ENCODE results near the gene KLHL4.
"Not testable (repeated sequence)": the region's sequence is repeated elsewhere in the genome, so short reads cannot be mapped to it uniquely, and the experiment has no call there.

The KLHL4 gene

DNA sequence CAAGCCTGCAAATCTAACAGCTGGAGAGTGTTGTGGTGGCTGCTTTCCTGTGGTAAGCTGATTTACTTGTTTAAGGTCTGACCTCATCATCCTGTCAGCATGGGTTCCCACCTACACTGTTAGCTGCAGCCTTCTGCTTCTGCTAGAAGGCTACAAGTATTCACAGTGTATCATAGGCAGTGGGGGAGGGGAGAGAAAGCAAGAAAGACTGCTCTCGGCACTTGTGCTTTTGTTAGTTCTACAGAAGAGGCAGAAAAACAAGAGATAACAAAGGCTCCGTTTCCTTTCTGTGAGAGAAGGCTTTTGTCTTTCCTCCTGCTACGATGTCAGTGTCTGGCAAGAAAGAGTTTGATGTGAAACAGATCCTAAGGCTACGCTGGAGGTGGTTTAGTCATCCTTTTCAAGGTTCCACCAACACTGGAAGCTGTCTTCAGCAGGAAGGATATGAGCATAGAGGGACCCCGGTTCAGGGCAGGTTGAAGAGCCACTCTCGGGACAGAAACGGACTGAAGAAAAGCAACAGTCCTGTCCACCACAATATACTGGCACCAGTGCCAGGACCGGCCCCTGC, at the start of gene KLHL4:
TSS of gene KLHL4 (plus strand) at position 232 of the 571 bp plus-strand sequence. CDS start at position 324, 92 bp downstream.
- no peak for DNase-seq (ENCODE audit: low read depth in 2 of 2)

DNA sequence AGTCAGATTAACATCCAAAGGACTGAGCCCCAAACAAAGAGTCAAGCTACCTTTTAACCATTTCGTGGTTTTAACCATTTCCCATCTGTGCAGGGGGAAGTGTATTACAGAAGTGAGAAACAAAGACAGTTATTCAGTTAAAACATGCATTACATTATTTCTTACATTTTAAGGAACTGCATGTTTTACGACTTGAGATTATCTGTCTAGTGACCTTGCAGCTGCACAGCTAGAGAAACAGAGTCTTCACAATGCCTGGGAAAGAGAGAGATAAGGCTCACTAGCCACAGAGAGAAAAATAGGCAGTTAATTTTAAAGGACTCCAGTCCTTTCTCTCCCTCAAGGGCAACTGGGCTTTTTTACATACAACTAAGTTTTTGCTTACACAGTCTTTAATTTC, 48.7 kb upstream of the KLHL4 start:
- no peak for DNase-seq (ENCODE audit: low read depth in 2 of 2)

DNA sequence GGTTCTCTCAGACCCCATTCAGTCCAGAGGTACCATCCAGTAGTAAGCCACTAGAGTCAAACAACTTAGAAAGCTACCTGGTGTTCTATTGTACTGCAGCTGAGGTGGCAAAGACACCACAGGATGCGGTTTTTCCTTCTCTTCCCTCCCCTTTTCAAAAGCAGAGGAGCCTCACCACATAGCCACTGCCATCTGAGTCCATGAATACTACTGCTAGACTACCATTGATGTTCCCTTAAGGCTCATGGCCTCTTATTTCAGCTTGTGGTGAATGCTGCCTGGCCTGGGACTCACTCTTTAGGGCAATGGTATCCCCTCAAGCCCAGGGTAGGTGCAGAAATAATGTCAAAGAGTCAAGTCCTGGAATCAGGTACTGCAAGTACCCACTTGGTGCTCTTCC, 41.8 kb upstream of the KLHL4 start:
- no peak for DNase-seq (ENCODE audit: low read depth in 2 of 2)

DNA sequence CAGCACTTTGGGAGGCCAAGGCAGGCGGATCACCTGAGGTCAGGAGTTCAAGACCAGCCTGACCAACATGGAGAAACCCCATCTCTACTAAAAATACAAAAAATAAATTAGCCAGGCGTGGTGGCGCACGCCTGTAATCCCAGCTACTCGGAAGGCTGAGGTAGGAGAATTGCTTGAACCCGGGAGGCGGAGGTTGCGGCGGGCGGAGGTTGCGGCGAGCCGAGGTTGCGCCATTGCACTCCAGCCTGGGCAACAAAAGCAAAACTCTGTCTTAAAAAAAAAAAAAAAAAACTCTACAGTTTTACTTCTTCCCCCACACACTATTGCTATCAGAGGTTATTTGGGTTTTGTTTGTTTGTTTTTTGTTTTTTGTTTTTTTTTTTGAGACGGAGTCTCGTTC, 38.9 kb upstream of the KLHL4 start:
- DNase-seq (ENCODE audit: low read depth in 2 of 2) = not testable (repeated sequence)

DNA sequence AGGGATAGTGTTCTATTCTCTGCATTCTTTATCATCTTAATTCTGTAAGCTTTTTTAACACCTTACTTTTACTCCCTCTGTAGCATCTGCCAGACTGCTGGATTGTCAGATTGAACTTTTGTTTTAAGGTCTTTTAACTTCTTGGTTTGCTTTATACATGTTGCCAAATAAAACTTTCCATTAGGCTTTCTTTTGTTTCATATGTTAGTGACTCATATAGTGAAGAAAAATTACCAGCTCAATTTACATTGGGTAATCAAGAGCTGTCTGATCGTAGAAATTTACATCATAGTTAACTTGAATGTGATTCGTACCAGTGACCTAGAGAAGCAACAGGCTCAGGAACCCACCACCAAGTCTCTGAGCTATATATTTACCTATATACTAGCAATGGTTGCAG, 28.5 kb upstream of the KLHL4 start:
- no peak for DNase-seq (ENCODE audit: low read depth in 2 of 2)

DNA sequence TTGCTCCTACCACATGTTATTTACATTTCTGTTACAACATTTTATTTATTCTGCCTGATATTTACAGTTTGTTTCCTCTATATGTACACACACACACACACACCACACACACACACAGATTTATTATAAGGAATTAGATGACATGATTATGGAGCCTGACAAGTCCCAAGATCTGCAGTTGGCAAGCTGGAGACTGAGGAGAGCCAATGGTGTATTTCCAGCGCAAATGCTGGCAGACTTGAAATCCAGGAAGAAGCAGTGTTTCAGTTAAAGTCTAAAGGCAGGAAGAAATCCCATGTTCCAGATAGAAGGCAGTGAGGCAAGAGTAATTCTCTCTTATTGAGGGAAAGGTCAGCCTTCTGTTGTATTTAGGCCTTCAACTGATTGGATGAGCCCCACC, 1.8 kb upstream of the KLHL4 start:
- no peak for DNase-seq (ENCODE audit: low read depth in 2 of 2)

DNA sequence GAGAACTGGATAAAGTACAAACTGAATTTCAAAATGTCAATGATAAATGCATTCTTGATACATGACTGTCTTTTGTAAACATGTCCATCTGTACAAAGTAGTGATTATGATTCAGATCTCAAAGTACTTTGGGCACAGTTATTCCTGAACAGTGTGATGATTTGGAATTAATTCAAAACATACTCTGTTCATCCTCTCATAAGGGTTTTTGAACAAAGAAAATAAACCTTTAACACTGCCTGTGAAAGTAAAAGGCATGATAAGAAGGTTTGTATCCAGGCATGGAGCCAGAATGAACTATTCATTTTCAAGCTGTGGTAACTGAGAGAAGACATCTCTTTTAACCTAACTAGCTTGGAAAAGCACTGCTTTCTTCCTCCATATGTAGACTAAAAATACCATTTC, 883 bp upstream of the KLHL4 start:
- DNase-seq (ENCODE audit: low read depth in 2 of 2) = no peak

DNA sequence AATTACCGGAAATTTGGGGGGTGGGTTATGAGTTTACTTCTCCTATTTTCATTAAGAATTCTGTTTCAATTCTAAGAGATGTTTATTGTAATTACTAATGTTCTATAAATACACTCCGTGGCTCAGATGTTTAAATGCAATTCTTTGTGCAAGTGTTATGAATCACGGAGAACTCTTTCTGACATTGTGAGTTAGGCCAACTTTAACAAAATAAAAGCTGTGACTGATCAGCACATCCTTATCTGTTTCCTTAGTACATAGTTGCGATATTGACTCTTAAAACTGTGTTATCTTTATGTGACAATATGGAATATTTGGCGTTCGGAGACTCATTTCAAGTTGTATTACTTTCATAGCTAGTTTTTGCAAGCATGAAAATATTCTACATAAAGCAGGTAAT, 902 bp downstream of the KLHL4 start:
- no peak for DNase-seq (ENCODE audit: low read depth in 2 of 2)

GRCh38 chrX:87525771-87526229, 8.2 kb downstream of the KLHL4 start:
- no peak for DNase-seq (ENCODE audit: low read depth in 2 of 2)

DNA sequence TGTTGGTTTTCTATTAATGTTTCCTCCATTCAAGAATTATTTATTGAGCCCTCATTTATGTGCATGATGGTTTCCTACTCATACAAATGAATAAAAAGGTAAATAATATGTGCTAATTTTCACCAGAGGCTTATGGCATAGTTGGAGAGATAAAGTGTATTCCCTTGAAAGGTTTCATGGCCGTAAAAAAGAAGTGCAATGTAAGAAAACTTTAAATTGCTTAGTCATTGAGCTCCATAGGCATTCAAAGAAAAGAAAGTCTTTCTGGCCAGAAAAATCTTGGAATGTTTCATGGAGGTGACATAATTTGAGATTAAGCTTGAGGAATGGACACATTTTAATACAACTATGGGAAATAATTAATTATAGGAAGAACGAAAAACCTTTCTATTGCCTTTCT, 8.7 kb downstream of the KLHL4 start:
- DNase-seq (ENCODE audit: low read depth in 2 of 2) = no peak

DNA sequence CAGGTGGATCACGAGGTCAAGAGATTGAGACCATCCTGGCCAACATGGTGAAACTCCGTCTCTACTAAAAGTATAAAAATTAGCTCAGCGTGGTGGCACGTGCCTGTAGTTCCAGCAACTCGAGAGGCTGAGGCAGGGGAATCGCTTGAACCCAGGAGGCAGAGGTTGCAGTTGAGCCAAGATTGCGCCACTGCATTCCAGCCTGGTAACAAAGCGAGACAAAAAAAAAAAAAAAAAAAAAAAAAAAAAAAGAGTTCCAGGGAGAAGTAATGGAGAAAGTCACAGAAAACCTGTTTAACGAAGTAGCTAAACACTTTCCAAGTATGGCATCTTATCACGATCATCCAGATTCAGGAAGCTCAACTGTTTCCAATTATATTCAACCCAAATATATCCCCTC, 10.9 kb downstream of the KLHL4 start:
- DNase-seq (ENCODE audit: low read depth in 2 of 2) = no peak

DNA sequence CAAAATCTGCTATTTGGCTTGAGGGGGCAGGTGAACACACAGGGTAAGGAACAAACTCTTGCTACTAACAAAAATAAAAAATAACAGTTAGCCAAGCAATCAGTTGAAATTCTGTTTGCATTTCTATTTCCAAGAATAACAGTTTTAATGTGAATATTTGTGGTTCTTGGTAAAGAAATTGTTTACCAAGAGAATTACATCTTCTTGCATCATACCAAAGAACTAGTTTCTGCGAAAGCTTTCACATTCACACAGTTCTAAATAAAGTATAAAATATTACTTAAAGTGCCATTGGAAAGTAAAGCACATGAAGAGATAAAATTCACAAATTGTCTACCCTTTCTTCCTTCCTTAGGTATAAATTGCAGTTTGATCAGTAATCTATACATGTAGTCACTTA, 54.4 kb downstream of the KLHL4 start:
- DNase-seq (ENCODE audit: low read depth in 2 of 2) = no peak

GRCh38 chrX:87572901-87573300, 55.3 kb downstream of the KLHL4 start:
- DNase-seq (ENCODE audit: low read depth in 2 of 2) = no peak

DNA sequence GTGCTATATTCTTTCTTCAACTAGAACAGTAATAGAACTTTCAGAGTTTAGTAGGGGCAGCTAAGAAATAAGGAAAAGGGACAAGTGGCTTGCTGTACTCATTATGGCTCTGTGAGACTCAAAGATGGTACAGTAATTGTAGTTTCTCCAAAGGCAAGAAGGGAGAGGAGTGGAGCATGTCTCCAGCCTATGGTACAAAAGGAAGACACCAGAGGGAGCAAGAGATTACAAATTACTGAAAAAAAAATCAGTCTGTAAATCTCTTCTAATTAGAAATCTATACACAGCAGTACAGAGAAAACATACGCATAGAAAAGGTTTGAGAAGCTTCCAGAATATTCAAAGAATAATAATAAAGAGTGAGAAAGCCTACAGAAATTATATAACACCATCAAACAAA, 61.4 kb downstream of the KLHL4 start:
- DNase-seq (ENCODE audit: low read depth in 2 of 2) = no peak

- no peak for DNase-seq (ENCODE audit: low read depth in 2 of 2)
Observed at GRCh38 chrX:87580862-87581261, 63.3 kb downstream of the KLHL4 start.

DNA sequence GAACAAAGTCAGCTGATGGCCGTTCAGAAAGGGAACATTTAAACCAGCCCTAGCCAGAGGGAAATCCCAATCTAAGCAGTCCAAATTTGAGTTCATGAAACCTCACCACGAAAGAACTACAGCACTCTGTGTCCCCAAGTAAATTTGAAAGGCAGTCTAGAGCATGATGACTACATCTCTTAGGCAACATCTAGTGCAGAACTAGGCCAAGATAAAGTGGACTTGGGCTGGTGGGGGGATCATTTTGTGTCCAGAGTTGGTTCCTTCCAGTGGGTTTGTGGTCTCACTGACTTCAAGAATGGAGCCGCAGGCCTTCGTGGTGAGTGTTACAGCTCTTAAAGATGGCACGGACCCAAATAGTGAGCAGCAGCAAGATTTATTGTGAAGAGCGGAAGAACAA, 64.9 kb downstream of the KLHL4 start:
- no peak for DNase-seq (ENCODE audit: low read depth in 2 of 2)

DNA sequence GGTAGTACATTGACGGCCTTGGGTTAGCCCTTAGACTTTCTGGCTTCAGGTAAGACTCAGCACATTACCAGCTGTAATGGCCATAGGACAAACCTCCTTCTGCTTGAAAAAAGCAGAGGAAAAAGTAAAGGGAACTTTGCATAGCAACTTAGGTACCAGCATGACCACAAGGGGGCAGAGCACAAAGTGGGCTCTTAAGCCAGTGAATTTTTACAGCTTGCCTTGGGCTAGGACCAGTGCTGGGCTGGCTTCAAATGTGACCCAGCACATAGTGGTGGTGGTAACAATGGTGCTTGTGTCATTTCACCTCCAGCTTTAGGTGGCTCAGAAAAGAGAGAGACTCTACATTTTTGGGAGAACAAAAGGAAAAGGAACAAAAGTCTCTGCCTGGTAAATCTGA, 66.1 kb downstream of the KLHL4 start:
- DNase-seq (ENCODE audit: low read depth in 2 of 2) = no peak

GRCh38 chrX:87616371-87616770, 98.8 kb downstream of the KLHL4 start:
- DNase-seq (ENCODE audit: low read depth in 2 of 2) = no peak

DNA sequence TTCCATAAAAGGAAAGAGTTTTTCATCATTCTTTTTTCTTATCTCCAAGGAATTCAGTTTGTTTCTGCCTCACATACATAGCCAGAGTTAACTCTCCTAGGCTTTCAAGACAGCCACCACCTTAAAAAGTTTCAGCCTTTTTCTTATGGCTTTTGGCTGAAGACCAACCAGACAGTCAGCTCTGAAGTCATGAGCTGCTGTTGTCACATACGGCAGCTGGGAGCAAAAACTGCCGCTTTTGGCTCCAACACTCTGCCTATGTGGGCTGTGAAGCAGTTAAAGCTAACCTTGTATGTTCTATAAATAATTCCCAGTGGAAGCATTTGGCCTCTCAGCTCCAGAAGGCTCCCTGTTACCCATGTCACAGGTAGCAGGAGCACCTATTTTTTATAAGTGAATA, 104.1 kb downstream of the KLHL4 start:
- no peak for DNase-seq (ENCODE audit: low read depth in 2 of 2)

DNA sequence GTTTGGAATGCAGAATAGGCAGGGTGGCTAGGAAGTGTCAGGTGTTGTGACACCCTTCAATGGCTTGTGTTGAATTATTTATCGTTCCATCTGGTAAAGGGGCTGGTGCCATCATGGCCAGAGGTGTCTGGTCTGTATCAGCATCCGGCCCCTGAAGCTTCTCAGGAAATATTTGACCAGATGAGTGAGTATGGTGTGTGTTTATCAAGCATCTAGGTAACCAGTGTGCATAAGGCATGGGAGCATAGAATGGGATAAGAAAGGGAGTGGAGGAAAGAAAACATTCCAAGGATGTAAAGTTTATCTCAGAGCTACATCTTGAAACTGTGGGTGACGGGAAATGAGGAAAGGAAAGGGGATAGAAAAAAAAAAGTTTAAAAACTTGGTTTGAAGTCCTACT, 109.4 kb downstream of the KLHL4 start:
- DNase-seq (ENCODE audit: low read depth in 2 of 2) = no peak

DNA sequence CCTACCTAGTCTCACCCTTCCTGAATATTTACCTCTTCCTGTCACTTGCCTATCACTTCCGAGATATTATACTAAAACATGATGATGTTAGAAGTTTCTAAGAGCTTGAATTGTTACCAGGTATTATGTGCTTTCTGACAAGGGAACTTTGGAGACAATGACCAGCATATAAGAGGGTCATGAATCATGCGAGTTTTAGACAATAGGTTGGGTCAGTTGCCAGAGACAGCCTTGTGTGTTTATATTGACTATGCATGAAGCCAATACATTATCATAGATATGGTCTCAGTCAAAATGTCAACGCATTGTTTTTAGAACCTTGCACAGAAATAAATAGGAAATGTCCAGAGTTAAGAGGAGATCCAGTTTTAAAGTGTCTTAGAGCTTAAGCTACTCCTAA, 116.8 kb downstream of the KLHL4 start:
- DNase-seq (ENCODE audit: low read depth in 2 of 2) = no peak

- DNase-seq (ENCODE audit: low read depth in 2 of 2) = no peak
Observed at GRCh38 chrX:87636533-87636932, 118.9 kb downstream of the KLHL4 start.

DNA sequence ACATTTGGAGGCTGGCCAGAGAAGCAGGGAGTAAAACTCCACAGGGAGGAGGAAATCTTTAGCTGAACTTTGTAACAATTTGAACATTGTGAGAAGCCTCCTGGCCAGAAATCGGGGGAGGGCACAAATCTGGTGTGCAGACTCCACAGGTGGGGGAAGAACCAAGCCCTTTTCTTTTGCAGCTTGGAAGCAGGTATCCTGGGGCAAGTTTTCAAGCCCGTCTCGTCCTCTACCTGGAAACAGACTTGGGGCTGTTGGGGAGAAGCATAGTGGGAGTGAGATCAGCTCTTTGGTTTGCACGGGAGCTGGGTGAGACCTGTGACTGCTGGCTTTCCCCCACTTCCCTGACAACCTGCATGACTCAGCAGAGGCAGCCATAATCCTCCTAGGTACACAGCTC, 123.8 kb downstream of the KLHL4 start:
- DNase-seq (ENCODE audit: low read depth in 2 of 2) = not testable (repeated sequence)

DNA sequence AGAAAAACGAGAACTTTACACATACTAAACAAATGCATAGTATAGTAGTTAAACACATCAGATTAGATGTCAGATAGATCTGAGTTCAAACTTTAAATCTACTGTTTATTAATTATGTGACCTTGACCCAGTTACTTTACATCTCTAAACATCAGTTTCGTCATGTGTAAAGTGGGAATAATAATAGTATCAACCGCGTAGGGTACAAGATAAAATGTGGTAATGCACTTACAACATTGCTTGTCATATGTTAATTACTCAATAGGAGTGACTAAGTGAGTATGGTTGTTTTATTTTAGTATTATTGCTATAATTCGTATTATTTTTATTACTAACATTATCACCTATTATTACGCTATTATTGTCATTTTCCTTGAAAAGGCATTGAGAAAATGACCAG, 144.2 kb downstream of the KLHL4 start:
- no peak for DNase-seq (ENCODE audit: low read depth in 2 of 2)

DNA sequence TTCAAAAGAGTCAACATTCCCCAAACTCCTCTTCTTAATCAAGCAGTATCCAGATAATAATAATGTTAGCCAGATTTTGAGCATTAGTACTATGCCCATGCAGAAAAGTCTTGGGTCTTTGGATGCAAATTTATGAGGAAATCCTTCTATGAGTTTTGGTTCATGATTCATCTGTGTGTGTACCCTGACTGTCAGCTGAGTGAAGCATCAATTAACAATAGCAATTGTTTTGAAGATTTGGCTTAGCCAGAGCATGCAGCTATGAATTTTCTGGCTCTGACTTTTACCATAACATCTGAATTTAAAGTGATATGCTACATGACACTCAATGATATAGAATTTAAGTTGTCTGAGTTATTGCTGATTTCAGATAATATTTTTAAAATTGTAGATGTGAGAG, 145.8 kb downstream of the KLHL4 start:
- no peak for DNase-seq (ENCODE audit: low read depth in 2 of 2)
